ENCODE data around the gene SPECC1L.

Gene SPECC1L

DNA sequence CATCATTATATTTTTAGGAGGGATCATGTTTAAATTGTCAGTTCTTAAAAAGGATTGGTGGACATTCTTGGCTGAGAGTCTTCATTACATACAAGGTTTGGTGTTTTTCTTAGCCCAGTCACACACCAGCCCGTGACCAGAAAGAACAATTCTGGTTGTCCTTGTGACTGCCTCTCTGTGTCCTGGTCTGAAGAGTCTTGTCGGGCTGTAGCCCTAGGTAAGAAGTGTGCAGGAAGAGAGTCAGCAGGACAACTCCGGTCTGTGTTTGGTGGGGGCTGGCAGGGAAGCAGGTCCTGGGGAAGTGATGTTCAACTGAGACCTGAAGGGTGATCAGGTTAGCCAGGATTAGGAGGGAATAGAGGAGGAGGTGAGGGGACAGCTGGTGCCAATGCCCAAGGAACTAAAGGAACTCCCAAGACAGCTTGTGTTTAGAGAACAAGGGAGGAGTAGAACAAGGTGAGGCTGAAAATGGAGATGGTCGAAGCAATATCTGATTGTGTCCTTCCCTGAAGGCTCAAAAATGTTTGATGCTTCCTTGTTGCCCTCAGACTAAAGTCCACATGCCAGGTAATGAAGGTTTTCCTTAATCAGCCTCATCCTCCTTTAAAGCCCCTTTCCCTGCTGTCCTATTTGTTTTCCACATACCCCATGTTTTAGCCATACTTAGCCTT lies 91.5 kb downstream of the SPECC1L start:
- Histone ChIP-seq H3K9ac (ENCODE audit: low read depth, low read length) (no peak overlapping the region), H3K4me3 (ENCODE audit: low read depth in 1 of 2, low read length in 2 of 2) (no peak overlapping the region), H3K27ac (ENCODE audit: low read length) (no peak overlapping the region), H3K9me3 (ENCODE audit: insufficient read depth, low read length, severe bottlenecking) (no peaks in the 10 kb centered on the region), H3K36me3 (ENCODE audit: insufficient read depth, low read length) (peaks cover 86% of the 10 kb centered on the region), H4K20me1 (ENCODE audit: insufficient read depth, low read length) (no peaks in the 10 kb centered on the region), H2AFZ (ENCODE audit: low read depth, low read length) (no peak overlapping the region), H3K4me2 (ENCODE audit: insufficient read depth, low read length) (no peak overlapping the region), H3K79me2 (ENCODE audit: insufficient read depth, low read length) (0 out of 2 replicates have a peak, but pooled peaks cover 3% of the 10 kb centered on the region), H3K27me3 (ENCODE audit: insufficient read depth, low read length, poor library complexity) (no peaks in the 10 kb centered on the region), H3K4me1 (ENCODE audit: insufficient read depth, low read length) (no peaks in the 10 kb centered on the region)
- TF ChIP-seq EZH2 (IDR thresholded peaks at IDR 0.05; ENCODE audit: borderline replicate concordance, low read depth, low read length, severe bottlenecking) = no peak
- TF ChIP-seq, protein P1, sequence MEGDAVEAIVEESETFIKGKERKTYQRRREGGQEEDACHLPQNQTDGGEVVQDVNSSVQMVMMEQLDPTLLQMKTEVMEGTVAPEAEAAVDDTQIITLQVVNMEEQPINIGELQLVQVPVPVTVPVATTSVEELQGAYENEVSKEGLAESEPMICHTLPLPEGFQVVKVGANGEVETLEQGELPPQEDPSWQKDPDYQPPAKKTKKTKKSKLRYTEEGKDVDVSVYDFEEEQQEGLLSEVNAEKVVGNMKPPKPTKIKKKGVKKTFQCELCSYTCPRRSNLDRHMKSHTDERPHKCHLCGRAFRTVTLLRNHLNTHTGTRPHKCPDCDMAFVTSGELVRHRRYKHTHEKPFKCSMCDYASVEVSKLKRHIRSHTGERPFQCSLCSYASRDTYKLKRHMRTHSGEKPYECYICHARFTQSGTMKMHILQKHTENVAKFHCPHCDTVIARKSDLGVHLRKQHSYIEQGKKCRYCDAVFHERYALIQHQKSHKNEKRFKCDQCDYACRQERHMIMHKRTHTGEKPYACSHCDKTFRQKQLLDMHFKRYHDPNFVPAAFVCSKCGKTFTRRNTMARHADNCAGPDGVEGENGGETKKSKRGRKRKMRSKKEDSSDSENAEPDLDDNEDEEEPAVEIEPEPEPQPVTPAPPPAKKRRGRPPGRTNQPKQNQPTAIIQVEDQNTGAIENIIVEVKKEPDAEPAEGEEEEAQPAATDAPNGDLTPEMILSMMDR (IDR thresholded peaks at IDR 0.05; ENCODE audit: borderline replicate concordance, extremely low read depth, low read length, poor library complexity, severe bottlenecking) = no peak
- ATAC-seq (ENCODE audit: insufficient read depth, low read depth) = no peak
- DNase-seq = no peak

DNA sequence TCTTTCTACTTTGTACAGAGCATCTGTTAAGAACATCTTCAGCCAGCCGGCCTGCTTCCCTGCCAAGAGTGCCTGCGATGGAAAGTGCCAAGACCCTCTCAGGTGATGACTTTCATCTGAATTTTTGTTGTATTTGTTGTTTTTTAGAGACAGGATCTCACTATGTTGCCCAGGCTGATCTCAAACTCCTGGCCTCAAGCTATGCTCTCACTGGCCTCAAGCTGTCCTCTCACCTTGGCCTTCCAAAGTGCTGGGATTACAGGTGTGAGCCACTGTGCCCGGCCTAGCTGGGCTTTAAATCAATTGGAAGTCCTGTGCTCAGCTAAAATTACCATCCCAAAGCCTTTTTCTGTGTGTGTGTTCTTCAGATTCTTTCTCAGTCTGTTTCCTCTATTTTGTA lies 92.6 kb downstream of the SPECC1L start:
- H3K9ac ChIP-seq (ENCODE audit: low read depth, low read length) = no peak overlapping the region
- peaks cover 87% of the 10 kb centered on the region for H3K36me3 ChIP-seq (ENCODE audit: insufficient read depth, low read length)
- TF ChIP-seq, protein P1 (IDR thresholded peaks at IDR 0.05; ENCODE audit: borderline replicate concordance, extremely low read depth, low read length, poor library complexity, severe bottlenecking) = no peak
- no peak for TF ChIP-seq EZH2 (IDR thresholded peaks at IDR 0.05; ENCODE audit: borderline replicate concordance, low read depth, low read length, severe bottlenecking)
- no peak overlapping the region for H3K4me3 ChIP-seq (ENCODE audit: low read depth in 1 of 2, low read length in 2 of 2)
- H3K79me2 ChIP-seq (ENCODE audit: insufficient read depth, low read length) = 0 out of 2 replicates have a peak, but pooled peaks cover 3% of the 10 kb centered on the region
- no peak overlapping the region for H3K27ac ChIP-seq (ENCODE audit: low read length)
- H3K4me2 ChIP-seq (ENCODE audit: insufficient read depth, low read length) = no peak overlapping the region
- no peaks in the 10 kb centered on the region for H3K9me3 ChIP-seq (ENCODE audit: insufficient read depth, low read length, severe bottlenecking)
- no peaks in the 10 kb centered on the region for H3K4me1 ChIP-seq (ENCODE audit: insufficient read depth, low read length)
- ATAC-seq (ENCODE audit: insufficient read depth, low read depth) (no peak), DNase-seq (no peak)
- H3K27me3 ChIP-seq (ENCODE audit: insufficient read depth, low read length, poor library complexity) = no peaks in the 10 kb centered on the region
- no peak overlapping the region for H2AFZ ChIP-seq (ENCODE audit: low read depth, low read length)
- H4K20me1 ChIP-seq (ENCODE audit: insufficient read depth, low read length) = no peaks in the 10 kb centered on the region

DNA sequence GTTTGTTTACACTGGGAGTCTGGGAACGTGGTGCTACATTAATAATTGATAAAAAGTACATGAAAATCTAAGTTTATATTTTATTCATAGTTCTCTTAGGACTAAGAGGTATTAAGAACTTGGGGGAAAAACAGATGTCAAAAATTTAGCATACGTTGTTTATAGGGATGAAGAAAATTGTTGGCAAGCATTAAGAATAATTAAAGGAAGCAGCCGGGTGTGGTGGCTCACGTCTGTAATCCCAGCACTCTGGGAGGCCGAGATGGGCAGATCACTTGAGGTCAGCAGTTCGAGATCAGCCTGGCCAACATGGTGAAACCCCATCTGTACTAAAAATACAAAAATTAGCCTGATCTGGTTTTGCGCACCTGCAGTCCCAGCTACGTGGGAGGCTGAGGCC lies 96.1 kb downstream of the SPECC1L start:
- ATAC-seq (ENCODE audit: insufficient read depth, low read depth) (no peak), DNase-seq (no peak)
- Histone ChIP-seq H3K4me2 (ENCODE audit: insufficient read depth, low read length) (no peak overlapping the region), H3K4me1 (ENCODE audit: insufficient read depth, low read length) (no peaks in the 10 kb centered on the region), H4K20me1 (ENCODE audit: insufficient read depth, low read length) (no peaks in the 10 kb centered on the region), H2AFZ (ENCODE audit: low read depth, low read length) (no peak overlapping the region), H3K27ac (ENCODE audit: low read length) (no peak overlapping the region), H3K27me3 (ENCODE audit: insufficient read depth, low read length, poor library complexity) (no peaks in the 10 kb centered on the region), H3K4me3 (ENCODE audit: low read depth in 1 of 2, low read length in 2 of 2) (no peak overlapping the region), H3K9me3 (ENCODE audit: insufficient read depth, low read length, severe bottlenecking) (no peaks in the 10 kb centered on the region), H3K36me3 (ENCODE audit: insufficient read depth, low read length) (peaks cover 93% of the 10 kb centered on the region), H3K79me2 (ENCODE audit: insufficient read depth, low read length) (no peaks in the 10 kb centered on the region), H3K9ac (ENCODE audit: low read depth, low read length) (no peak overlapping the region)
- TF ChIP-seq EZH2 (IDR thresholded peaks at IDR 0.05; ENCODE audit: borderline replicate concordance, low read depth, low read length, severe bottlenecking) = no peak
- TF ChIP-seq, protein P1 (IDR thresholded peaks at IDR 0.05; ENCODE audit: borderline replicate concordance, extremely low read depth, low read length, poor library complexity, severe bottlenecking) = no peak
